ENCODE measurements around the gene RMND1. TPM values are rescaled to one million over a fixed set of nuclear protein-coding genes. Genes with fewer than 3 reads are reported as not detected.

Gene RMND1
- total and polyA plus RNA-seq, 12 donors: 19.1 to 62.4 (median 26.1) TPM

- TF ChIP-seq, protein P1, sequence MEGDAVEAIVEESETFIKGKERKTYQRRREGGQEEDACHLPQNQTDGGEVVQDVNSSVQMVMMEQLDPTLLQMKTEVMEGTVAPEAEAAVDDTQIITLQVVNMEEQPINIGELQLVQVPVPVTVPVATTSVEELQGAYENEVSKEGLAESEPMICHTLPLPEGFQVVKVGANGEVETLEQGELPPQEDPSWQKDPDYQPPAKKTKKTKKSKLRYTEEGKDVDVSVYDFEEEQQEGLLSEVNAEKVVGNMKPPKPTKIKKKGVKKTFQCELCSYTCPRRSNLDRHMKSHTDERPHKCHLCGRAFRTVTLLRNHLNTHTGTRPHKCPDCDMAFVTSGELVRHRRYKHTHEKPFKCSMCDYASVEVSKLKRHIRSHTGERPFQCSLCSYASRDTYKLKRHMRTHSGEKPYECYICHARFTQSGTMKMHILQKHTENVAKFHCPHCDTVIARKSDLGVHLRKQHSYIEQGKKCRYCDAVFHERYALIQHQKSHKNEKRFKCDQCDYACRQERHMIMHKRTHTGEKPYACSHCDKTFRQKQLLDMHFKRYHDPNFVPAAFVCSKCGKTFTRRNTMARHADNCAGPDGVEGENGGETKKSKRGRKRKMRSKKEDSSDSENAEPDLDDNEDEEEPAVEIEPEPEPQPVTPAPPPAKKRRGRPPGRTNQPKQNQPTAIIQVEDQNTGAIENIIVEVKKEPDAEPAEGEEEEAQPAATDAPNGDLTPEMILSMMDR (IDR thresholded peaks at IDR 0.05): no peak
- TF ChIP-seq POLR2A (IDR thresholded peaks at IDR 0.05): no peak
- H3K9me3 ChIP-seq (replicated peaks in 1 of 3): no peaks in the 10 kb centered on the region
- H3K27ac ChIP-seq: no peak overlapping the region
- intact Hi-C loops (cut with DNase I): no loop called here
- WGBS, 4 donors: 91 to 98% (median 94%) methylated on average over 2 of the region's 2 CpGs
- no peak overlapping the region for H3K4me3 ChIP-seq
- no peak for DNase-seq
- peaks cover 0 to 27% of the 10 kb centered on the region in 2 donors for H3K4me1 ChIP-seq (replicated peaks in 1 of 2)
- peaks cover 0 to 8% of the 10 kb centered on the region in 2 donors for H3K36me3 ChIP-seq (replicated peaks in 1 of 2)
- no peaks in the 10 kb centered on the region for H3K27me3 ChIP-seq
Measured at GRCh38 chr6:151375833-151376232, 76.1 kb downstream of the RMND1 start.

- no peaks in the 10 kb centered on the region for H3K27me3 ChIP-seq
- peak in 4 of 7 donors; percentile 18 to 41 (median 37) for DNase-seq
- peaks cover 0 to 8% of the 10 kb centered on the region in 2 donors for H3K36me3 ChIP-seq (replicated peaks in 1 of 2)
- WGBS, 4 donors: 62 to 66% (median 64%) methylated on average over 5 of the region's 5 CpGs
- TF ChIP-seq, protein P1 (IDR thresholded peaks at IDR 0.05): no peak
- no peak for TF ChIP-seq POLR2A (IDR thresholded peaks at IDR 0.05)
- intact Hi-C loops (cut with DNase I): no loop called here
- H3K4me1 ChIP-seq (replicated peaks in 1 of 2): peaks cover 0 to 14% of the 10 kb centered on the region in 2 donors
- peak overlapping the region in 2 of 5 donors; percentile 1 to 40 for H3K27ac ChIP-seq
- H3K4me3 ChIP-seq: no peak overlapping the region
- H3K9me3 ChIP-seq (replicated peaks in 1 of 3): no peaks in the 10 kb centered on the region
Measured at GRCh38 chr6:151374036-151374683, 77.8 kb downstream of the RMND1 start.

DNA sequence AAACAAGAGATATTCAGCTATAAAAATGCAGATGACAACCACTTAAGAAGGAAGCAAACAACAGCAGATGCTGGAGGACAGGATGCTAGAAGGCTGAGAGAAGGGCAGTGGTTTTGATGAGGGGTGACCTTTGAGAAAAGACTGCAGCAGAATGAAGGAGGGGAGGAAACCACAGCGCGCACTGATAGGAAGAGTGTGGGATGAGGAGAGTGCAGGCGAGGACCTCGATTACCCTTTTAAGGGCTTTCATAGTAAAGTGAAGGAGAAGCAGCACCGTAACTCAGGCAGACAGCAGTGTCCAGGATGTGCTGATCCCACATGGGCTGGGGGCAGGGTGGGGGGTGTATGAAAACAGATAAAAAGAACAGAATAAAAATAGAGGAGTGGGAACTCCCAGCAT is 79.8 kb downstream of the RMND1 start:
- intact Hi-C loops (cut with DNase I): no loop called here
- DNase-seq: no peak
- Histone ChIP-seq H3K4me3 (no peak overlapping the region), H3K27ac (no peak overlapping the region), H3K27me3 (no peaks in the 10 kb centered on the region), H3K36me3 (replicated peaks in 1 of 2) (peaks cover 0 to 8% of the 10 kb centered on the region in 2 donors), H3K4me1 (replicated peaks in 1 of 2) (peaks cover 0 to 14% of the 10 kb centered on the region in 2 donors), H3K9me3 (replicated peaks in 1 of 3) (no peaks in the 10 kb centered on the region)
- 70 to 78% (median 75%) methylated on average over 5 of the region's 5 CpGs for WGBS, 4 donors
- TF ChIP-seq, protein P1 (IDR thresholded peaks at IDR 0.05): no peak
- no peak for TF ChIP-seq POLR2A (IDR thresholded peaks at IDR 0.05)

- DNase-seq: peak in 4 of 7 donors; percentile 59 to 68 (median 62)
Measured at GRCh38 chr6:151370509-151371078, 81.3 kb downstream of the RMND1 start.

More at GRCh38 chr6:151370509-151371078, 81.3 kb downstream of the RMND1 start:
- Histone ChIP-seq H3K9me3 (replicated peaks in 1 of 3) (no peaks in the 10 kb centered on the region), H3K4me1 (replicated peaks in 1 of 2) (peaks cover 0 to 14% of the 10 kb centered on the region in 2 donors), H3K27ac (no peak overlapping the region), H3K36me3 (replicated peaks in 1 of 2) (peaks cover 0 to 19% of the 10 kb centered on the region in 2 donors), H3K4me3 (no peak overlapping the region), H3K27me3 (no peaks in the 10 kb centered on the region)
- TF ChIP-seq POLR2A (IDR thresholded peaks at IDR 0.05): no peak
- TF ChIP-seq, protein P1 (IDR thresholded peaks at IDR 0.05): no peak
- intact Hi-C loops (cut with DNase I): no loop called here
- WGBS, 4 donors: 58 to 69% (median 59%) methylated on average over 6 of the region's 6 CpGs

All from adrenal gland (tissue), 12 donors.